HG02759 (cell line): ENCODE measurements around the gene C2CD4A.

Experiments
- ATAC-seq: cut with Tn5 transposase; IDR thresholded peaks from one replicate; pipeline ENCODE4 v1.9.1; 2021; ENCODE audit warnings: mild to moderate bottlenecking, moderate library complexity; ENCODE audit not compliant: unreplicated experiment

C2CD4A gene

GRCh38 chr15:62059108-62059815, 7.5 kb upstream of the C2CD4A start:
- ATAC-seq: no peak

- ATAC-seq: peak; percentile 76
Observed at GRCh38 chr15:62059816-62060112, 7.0 kb upstream of the C2CD4A start.

GRCh38 chr15:62060113-62060895, 6.5 kb upstream of the C2CD4A start, which contains the start of gene VPS13C:
TSS of gene VPS13C (minus strand) at chr15:62060447. CDS start at chr15:62060374, 73 bp downstream.
- peak; percentile 89 for ATAC-seq

GRCh38 chr15:62060896-62061280, 5.9 kb upstream of the C2CD4A start:
- no peak for ATAC-seq

- ATAC-seq: no peak
Observed at GRCh38 chr15:62063825-62064635, 2.7 kb upstream of the C2CD4A start.

- peak; percentile 59 for ATAC-seq
Observed at GRCh38 chr15:62067448-62068044, 769 bp downstream of the C2CD4A start.

- peak; percentile 44 for ATAC-seq
Observed at GRCh38 chr15:62068071-62068809, 1.5 kb downstream of the C2CD4A start.

- no peak for ATAC-seq
Observed at GRCh38 chr15:62068810-62069167, 2.0 kb downstream of the C2CD4A start.

GRCh38 chr15:62069551-62069950, 2.8 kb downstream of the C2CD4A start:
- ATAC-seq: no peak

GRCh38 chr15:62071711-62072308, 5.0 kb downstream of the C2CD4A start:
- no peak for ATAC-seq

- no peak for ATAC-seq
Observed at GRCh38 chr15:62075595-62076277, 9.0 kb downstream of the C2CD4A start.

GRCh38 chr15:62079594-62079993, 12.8 kb downstream of the C2CD4A start:
- no peak for ATAC-seq

- ATAC-seq: no peak
Observed at GRCh38 chr15:62083194-62084154, 16.7 kb downstream of the C2CD4A start.

GRCh38 chr15:62085740-62086139, 19.0 kb downstream of the C2CD4A start:
- ATAC-seq: no peak

GRCh38 chr15:62087671-62088352, 21.0 kb downstream of the C2CD4A start:
- no peak for ATAC-seq

- ATAC-seq: no peak
Observed at GRCh38 chr15:62088353-62088693, 21.5 kb downstream of the C2CD4A start.

GRCh38 chr15:62089616-62090015, 22.8 kb downstream of the C2CD4A start:
- ATAC-seq: no peak

- no peak for ATAC-seq
Observed at GRCh38 chr15:62090988-62091387, 24.2 kb downstream of the C2CD4A start.
